PC-9 (cell line): ENCODE measurements around the gene UBR4.

Experiments
- CTCF ChIP-seq: fragments of 200-600 bp; sonication (generic); conservative IDR thresholded peaks from 2 replicates; pipeline ENCODE4 v1.6.1; 2017; ENCODE audit warnings: mixed run types, antibody characterized with exemption, mild to moderate bottlenecking, moderate library complexity
- EZH2 ChIP-seq: fragments of 200-600 bp; sonication (generic); IDR thresholded peaks from 2 replicates; pipeline ENCODE4 v1.8.0; 2017; ENCODE audit warnings: antibody characterized with exemption, low read depth

GRCh38 chr1:19083081-19083480 is 127.0 kb downstream of the UBR4 start:
- no peak for TF ChIP-seq CTCF
- TF ChIP-seq EZH2: no peak
